Activated T-helper 17 cell treated with anti-CD3 and anti-CD28 coated beads, Interleukin-2, amount 50 U/mL, for 72 hours (primary cell): ENCODE data around the gene SLC2A5. TPM values are rescaled to one million over a fixed set of nuclear protein-coding genes. Genes with fewer than 3 reads are reported as not detected.

Experiments
- ATAC-seq: fragments of 150-1000 bp; cut with Tn5 transposase; replicated peaks from 2 replicates; pipeline ENCODE4 v1.10.0; 2021; ENCODE audit warnings: mild to moderate bottlenecking, moderate library complexity
- H3K27ac Mint-ChIP-seq: one replicate; pipeline ENCODE4 v1.8.0; 2022; ENCODE audit warnings: mixed read lengths
- H3K27me3 Mint-ChIP-seq: one replicate; pipeline ENCODE4 v1.8.0; 2022; ENCODE audit warnings: mixed read lengths
- H3K36me3 Mint-ChIP-seq: one replicate; pipeline ENCODE4 v1.8.0; 2022; ENCODE audit warnings: low read depth, mild to moderate bottlenecking, mixed read lengths
- H3K4me1 Mint-ChIP-seq: one replicate; pipeline ENCODE4 v1.8.0; 2022; ENCODE audit warnings: mixed read lengths
- H3K4me3 Mint-ChIP-seq: one replicate; pipeline ENCODE4 v1.8.0; 2022; ENCODE audit warnings: mild to moderate bottlenecking, mixed read lengths
- H3K9me3 Mint-ChIP-seq: one replicate; pipeline ENCODE4 v1.8.0; 2022; ENCODE audit warnings: mixed read lengths
- total RNA-seq, 2 donors: library from RNA; stranded (reverse); gene quantifications; one replicate each; pipeline ENCODE4 v1.2.3, GENCODE V29; 2022

SLC2A5 gene
- under 1 TPM in 1 of 2 donors, not detected in 1; 0.87 TPM for total RNA-seq

GRCh38 chr1:9069326-9070100 lies at the start of gene SLC2A5:
SLC2A5 (minus strand) TSS chr1:9069635; CDS start chr1:9069536, 99 bp downstream.
- Mint-ChIP-seq H3K4me3 (no peak within 1 kb of the TSS), H3K4me1 (peaks cover 3% of the 10 kb centered on the region), H3K36me3 (no peaks in the 10 kb centered on the region), H3K27me3 (peaks cover 19% of the 10 kb centered on the region), H3K27ac (no peak within 1 kb of the TSS), H3K9me3 (no peaks in the 10 kb centered on the region)
- ATAC-seq = no peak

- H3K36me3 Mint-ChIP-seq = no peaks in the 10 kb centered on the region
- H3K4me1 Mint-ChIP-seq = peaks cover 10% of the 10 kb centered on the region
- H3K27ac Mint-ChIP-seq = no peak overlapping the region
- no peak for ATAC-seq
- H3K27me3 Mint-ChIP-seq = no peaks in the 10 kb centered on the region
- no peaks in the 10 kb centered on the region for H3K9me3 Mint-ChIP-seq
- no peak overlapping the region for H3K4me3 Mint-ChIP-seq
Observed at GRCh38 chr1:9118186-9118585, 48.8 kb upstream of the SLC2A5 start.

DNA sequence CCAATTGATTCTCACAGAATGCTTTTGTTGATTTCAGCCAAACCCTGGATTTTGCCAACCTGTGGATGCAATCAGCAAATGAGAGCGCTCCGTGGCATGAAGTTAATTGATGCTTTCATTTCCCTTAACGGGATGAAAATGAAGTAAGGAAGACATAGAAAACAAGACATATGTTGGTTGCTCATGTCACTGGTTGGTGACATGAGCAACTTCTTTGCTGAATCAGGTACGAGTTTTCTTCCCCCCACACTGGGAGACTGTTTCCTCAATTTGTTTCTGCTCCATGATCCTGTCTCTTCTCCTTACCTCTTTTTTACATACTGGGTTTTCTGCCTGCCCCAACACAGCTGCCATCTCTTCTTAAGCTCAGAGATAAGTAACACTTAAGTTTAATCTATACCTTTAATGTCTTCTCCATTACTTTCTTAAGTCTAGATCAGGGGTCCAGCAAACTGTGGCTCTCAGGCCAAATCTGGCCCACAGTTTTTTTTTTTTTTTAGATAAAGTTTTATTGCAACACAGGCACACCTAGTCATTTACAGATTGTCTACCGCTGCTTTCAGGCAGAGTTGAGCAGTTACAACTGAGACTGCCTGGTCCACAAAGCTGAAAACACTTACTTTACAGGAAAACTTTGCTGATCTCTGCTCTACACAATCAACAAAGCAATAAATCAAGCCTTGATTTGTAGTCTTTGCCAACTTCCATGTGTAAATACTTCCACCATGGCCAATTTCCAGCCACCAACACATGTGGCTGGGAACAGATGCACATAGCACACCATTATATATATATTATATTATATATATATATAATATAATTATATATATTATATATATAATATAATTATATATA lies 46.1 kb upstream of the SLC2A5 start:
- H3K27me3 Mint-ChIP-seq = no peaks in the 10 kb centered on the region
- no peaks in the 10 kb centered on the region for H3K36me3 Mint-ChIP-seq
- no peak overlapping the region for H3K4me3 Mint-ChIP-seq
- no peaks in the 10 kb centered on the region for H3K9me3 Mint-ChIP-seq
- H3K4me1 Mint-ChIP-seq = peaks cover 17% of the 10 kb centered on the region
- ATAC-seq = no peak
- no peak overlapping the region for H3K27ac Mint-ChIP-seq

DNA sequence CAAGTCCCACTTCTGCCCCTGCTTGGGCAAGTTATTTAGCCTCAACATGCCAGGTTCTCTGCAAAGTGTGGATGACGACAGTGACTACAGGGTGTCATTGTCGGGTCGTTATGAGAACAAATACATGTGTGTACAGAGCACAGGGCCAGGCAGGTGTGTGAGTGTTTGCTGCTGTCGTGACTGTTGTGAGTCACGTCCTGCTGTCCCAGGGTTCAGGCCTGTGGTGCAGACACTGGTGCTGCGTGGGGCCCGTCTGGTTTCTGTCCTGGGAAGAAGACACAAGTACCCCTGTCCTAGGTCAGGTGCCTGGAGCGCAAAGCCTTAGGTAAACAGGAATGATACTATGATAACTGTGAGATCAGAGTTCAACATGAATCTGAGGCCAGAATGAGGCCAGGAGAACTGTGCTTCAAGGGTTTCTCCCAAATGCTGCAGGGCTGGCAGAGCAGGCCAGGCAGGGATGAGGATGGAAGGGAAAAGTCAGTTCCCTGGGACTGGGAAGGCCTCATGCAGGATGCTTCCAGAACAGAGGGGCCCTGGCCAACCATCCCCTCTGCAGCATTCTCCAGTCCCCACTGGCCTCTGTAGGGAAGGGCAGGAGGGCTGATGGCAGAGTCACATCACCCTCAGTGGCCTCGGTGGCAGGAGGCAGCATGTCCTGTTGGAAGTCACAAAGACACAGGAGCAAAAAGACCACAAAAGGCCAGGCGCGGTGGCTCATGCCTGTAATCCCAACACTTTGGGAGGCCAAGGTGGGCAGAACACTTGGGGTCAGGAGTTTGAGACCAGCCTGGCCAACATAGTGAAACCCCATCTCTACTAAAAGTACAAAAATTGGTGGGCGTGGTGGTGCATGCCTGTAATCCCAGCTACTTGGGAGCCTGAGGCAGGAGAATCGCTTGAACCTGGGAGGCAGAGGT lies 43.8 kb upstream of the SLC2A5 start:
- peak; percentile 74 for ATAC-seq
- Mint-ChIP-seq H3K27ac (peak overlapping the region; percentile 69), H3K4me3 (peak overlapping the region; percentile 36), H3K27me3 (no peaks in the 10 kb centered on the region), H3K36me3 (no peaks in the 10 kb centered on the region), H3K9me3 (no peaks in the 10 kb centered on the region), H3K4me1 (peaks cover 17% of the 10 kb centered on the region)

DNA sequence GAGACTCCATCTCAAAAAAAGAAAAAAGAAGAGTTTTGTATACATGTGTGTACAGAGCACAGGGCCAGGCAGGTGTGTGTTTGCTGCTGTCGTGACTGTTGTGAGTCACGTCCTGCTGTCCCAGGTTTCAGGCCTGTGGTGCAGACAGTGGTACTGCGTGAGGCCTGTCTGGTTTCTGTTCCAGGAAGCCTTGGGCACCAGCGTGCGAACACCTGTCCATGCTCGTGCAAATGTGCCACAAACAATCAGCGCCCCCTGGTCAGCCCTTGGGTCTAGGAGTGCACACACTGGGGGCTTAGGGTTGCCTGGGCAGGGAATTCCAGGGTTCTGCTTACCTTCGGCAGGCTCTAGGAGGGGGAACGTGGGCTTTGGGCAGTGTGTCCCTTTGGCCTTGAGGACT lies 42.5 kb upstream of the SLC2A5 start:
- H3K9me3 Mint-ChIP-seq = no peaks in the 10 kb centered on the region
- peak overlapping the region; percentile 65 for H3K27ac Mint-ChIP-seq
- peaks cover 17% of the 10 kb centered on the region for H3K4me1 Mint-ChIP-seq
- peak overlapping the region; percentile 45 for H3K4me3 Mint-ChIP-seq
- H3K27me3 Mint-ChIP-seq = no peaks in the 10 kb centered on the region
- peak; percentile 86 for ATAC-seq
- no peaks in the 10 kb centered on the region for H3K36me3 Mint-ChIP-seq

DNA sequence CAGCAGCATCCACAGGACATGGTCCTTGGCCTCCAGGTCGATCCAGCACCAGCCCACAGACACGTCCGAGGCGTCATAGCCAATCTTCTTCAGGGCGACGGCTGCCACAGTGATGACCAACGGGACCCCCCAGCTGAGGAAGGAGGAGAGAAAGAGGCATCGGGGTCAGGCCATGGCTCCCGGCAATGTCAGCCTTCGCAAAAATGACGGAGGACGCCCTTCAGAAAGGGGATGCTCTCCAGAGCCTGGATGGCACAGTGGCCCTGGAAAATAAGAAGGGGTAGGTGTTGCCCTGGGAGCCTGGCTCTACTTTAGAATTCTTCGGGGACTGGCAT lies 41.9 kb upstream of the SLC2A5 start:
- no peaks in the 10 kb centered on the region for H3K36me3 Mint-ChIP-seq
- no peaks in the 10 kb centered on the region for H3K27me3 Mint-ChIP-seq
- ATAC-seq = no peak
- H3K27ac Mint-ChIP-seq = peak overlapping the region; percentile 65
- peak overlapping the region; percentile 45 for H3K4me3 Mint-ChIP-seq
- H3K9me3 Mint-ChIP-seq = no peaks in the 10 kb centered on the region
- peaks cover 17% of the 10 kb centered on the region for H3K4me1 Mint-ChIP-seq

DNA sequence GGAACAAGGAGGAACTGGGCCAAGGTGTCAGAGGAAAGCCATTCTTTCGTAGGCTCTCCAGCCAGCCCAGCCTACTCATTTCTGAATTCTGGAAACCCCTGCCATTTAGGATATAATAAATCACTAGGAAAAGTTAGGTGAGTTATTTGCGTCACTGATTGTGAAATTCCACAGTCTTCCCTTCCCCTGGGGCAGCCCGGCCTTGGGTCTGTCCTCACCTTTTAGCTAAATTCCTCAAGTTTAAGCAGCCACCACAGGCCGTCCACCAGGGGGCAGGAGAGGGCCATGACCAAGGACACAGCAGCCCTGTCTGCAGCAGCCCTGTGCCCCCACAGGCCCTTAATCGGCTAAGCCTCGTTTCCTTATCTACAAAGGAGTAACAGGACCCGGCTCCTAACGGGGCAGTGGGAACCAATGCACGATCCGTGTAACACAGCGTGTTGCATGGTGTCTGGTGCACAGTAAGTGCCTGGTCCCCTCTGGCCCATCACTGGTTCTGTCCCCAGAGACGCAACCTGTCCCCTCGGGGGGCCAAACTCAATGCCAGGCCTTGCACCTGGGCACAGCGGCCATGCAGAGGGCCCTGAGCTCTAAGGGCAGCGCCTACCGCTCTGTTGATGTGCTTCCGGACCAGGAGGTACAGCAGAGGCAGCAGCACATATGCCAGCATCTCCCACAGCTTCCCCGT lies 41.4 kb upstream of the SLC2A5 start:
- Mint-ChIP-seq H3K27ac (no peak overlapping the region), H3K4me3 (peak overlapping the region; percentile 45), H3K27me3 (no peaks in the 10 kb centered on the region), H3K9me3 (no peaks in the 10 kb centered on the region), H3K4me1 (peaks cover 17% of the 10 kb centered on the region), H3K36me3 (no peaks in the 10 kb centered on the region)
- peak; percentile 52 for ATAC-seq

GRCh38 chr1:9108056-9108665 lies 38.7 kb upstream of the SLC2A5 start:
- no peaks in the 10 kb centered on the region for H3K27me3 Mint-ChIP-seq
- ATAC-seq = no peak
- H3K27ac Mint-ChIP-seq = no peak overlapping the region
- peaks cover 16% of the 10 kb centered on the region for H3K4me1 Mint-ChIP-seq
- H3K36me3 Mint-ChIP-seq = peaks cover 1% of the 10 kb centered on the region
- no peaks in the 10 kb centered on the region for H3K9me3 Mint-ChIP-seq
- no peak overlapping the region for H3K4me3 Mint-ChIP-seq

GRCh38 chr1:9107136-9107535 lies 37.7 kb upstream of the SLC2A5 start:
- no peaks in the 10 kb centered on the region for H3K27me3 Mint-ChIP-seq
- ATAC-seq = no peak
- no peaks in the 10 kb centered on the region for H3K9me3 Mint-ChIP-seq
- H3K36me3 Mint-ChIP-seq = peaks cover 11% of the 10 kb centered on the region
- no peak overlapping the region for H3K4me3 Mint-ChIP-seq
- H3K4me1 Mint-ChIP-seq = peaks cover 11% of the 10 kb centered on the region
- H3K27ac Mint-ChIP-seq = no peak overlapping the region

DNA sequence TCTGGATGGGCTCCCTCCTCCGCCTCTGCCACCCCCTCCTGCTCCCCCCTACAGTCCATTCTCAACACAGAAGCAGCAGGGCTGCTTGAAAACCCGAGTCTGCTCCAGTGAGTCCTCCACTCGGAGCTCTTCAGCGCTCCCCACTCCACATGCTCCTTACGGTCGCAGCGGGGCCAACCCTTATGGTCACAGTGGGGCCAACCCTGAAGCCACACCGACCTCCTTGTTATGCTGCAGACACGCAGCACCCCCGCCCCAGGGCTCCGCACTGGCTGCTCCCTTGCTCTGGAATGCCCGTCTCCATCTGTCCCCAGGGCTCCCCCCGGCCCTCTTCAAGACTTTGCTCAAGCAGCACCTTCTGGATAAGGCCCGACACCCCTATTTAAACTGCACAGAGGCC lies 36.9 kb upstream of the SLC2A5 start:
- H3K4me3 Mint-ChIP-seq = no peak overlapping the region
- no peaks in the 10 kb centered on the region for H3K27me3 Mint-ChIP-seq
- no peaks in the 10 kb centered on the region for H3K9me3 Mint-ChIP-seq
- no peak overlapping the region for H3K27ac Mint-ChIP-seq
- no peak for ATAC-seq
- peaks cover 11% of the 10 kb centered on the region for H3K36me3 Mint-ChIP-seq
- peaks cover 6% of the 10 kb centered on the region for H3K4me1 Mint-ChIP-seq

DNA sequence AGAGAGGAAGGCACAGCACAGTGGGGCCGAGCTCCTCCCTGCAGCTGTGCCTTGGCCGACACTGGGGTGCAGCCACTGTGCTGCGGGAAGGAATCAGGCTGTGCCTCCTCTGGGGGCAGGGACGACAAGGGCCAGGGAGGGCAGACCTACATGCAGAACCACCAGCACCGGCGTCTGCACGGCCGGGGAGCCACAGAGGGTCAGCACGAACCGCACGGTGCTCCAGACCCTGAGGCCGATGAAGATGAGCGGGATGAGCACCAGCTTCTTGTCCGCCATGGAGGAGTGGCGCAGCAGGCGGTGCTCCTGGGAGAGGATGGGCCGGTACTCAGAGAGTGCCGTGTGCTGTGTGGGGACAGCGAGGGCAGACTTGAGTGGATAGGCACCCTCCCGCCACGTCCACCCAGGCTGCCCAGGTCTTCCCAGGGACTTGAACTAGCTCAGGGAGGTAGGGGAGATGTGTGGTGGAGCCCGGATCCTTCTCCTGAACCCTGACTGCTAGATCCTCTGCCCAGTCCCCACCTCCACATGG lies 36.0 kb upstream of the SLC2A5 start:
- Mint-ChIP-seq H3K27me3 (no peaks in the 10 kb centered on the region), H3K36me3 (peaks cover 11% of the 10 kb centered on the region), H3K4me1 (no peaks in the 10 kb centered on the region), H3K9me3 (no peaks in the 10 kb centered on the region), H3K4me3 (no peak overlapping the region), H3K27ac (no peak overlapping the region)
- no peak for ATAC-seq

GRCh38 chr1:9101510-9102146 lies 32.2 kb upstream of the SLC2A5 start:
- Mint-ChIP-seq H3K4me1 (no peaks in the 10 kb centered on the region), H3K4me3 (no peak overlapping the region), H3K27ac (no peak overlapping the region), H3K27me3 (no peaks in the 10 kb centered on the region), H3K9me3 (no peaks in the 10 kb centered on the region), H3K36me3 (peaks cover 11% of the 10 kb centered on the region)
- peak; percentile 48 for ATAC-seq

DNA sequence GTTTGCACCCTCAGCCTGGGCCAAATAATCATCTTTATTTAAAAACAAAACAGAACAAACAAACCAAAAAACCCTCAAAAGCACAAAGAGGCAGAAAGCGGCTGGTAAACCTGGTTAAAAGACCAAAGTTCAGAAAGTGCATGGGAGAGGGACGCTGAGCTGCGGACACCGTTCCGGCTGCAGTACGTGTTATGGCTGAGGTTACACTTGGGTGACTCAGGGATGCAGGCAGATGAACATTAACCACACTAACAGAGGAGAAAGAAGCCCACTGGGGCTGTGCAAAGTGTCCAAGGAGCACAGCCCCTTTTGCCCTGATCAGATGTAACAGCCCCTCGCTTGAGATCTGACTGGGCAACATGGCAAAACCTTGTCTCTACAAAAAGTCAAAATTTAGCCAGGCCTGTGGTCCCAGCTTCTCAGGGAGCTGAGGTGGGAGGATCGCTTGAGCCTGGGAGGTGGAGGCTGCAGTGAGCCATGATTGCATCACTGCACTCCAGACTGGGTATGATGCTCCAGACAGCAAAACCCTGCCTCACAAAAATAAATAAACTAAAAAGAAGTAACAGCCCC lies 31.1 kb upstream of the SLC2A5 start:
- peaks cover 11% of the 10 kb centered on the region for H3K36me3 Mint-ChIP-seq
- H3K4me1 Mint-ChIP-seq = no peaks in the 10 kb centered on the region
- no peak overlapping the region for H3K4me3 Mint-ChIP-seq
- H3K27ac Mint-ChIP-seq = no peak overlapping the region
- no peak for ATAC-seq
- H3K9me3 Mint-ChIP-seq = no peaks in the 10 kb centered on the region
- peaks cover 1% of the 10 kb centered on the region for H3K27me3 Mint-ChIP-seq
